OCI-LY1 (cell line): ENCODE results near the gene KIAA0319L.

Experiments used
- EZH2 ChIP-seq: fragments of 200-600 bp; sonication (generic), shearing (Covaris generic); IDR thresholded peaks from 2 replicates; pipeline ENCODE4 v1.8.0; 2017; ENCODE audit warnings: borderline replicate concordance, mixed run types, mild to moderate bottlenecking, antibody characterized with exemption, low read length, moderate library complexity, mixed read lengths
- TF ChIP-seq, protein P1 (sequence below): fragments of 200-600 bp; sonication (generic), shearing (Covaris generic); IDR thresholded peaks from 2 replicates; pipeline ENCODE4 v1.5.1; 2017; ENCODE audit warnings: mild to moderate bottlenecking, antibody characterized with exemption, low read length, moderate library complexity, mixed read lengths

DNA sequence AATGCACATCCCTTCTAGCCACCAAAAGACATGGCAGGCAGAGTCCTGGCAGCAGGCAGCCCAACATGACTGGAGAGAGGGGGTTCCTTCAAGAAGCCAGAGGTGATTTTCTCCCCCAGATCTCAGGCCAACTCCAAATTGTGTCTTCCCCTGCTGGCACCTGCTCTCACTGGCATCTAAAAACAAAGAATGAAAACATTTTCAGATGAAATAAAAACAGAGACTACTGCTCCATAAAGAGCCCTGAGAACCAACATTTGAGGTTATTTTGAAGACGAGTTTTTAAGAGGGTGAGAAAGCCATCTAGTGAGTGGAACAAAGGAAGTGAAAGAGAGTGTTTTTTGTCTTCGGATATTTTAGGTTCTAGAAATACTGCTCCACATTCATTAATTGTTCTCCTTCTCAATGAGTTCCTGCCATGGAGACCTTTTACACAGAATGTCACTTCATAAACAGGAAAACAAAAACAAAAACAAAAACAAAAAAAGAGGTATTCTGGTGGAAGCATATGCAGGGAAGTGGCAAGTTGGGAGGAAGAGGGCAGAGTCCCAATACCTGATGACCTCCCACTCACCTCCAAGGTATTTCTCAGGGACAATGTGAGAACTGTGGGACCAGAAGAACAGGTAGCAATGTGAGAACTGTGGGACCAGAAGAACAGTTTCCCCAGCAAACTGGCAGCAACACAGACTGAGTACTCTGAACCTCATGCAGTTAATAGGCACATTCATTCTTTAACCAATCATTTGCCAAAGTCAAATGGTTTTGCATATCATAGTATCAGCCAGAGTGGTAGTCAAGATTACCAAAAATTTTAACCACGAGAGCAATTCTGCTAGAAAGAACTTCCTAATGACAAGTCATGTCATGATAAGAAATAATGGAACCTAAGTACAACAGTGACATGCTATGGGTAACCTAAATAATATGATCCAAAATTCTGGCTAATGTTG is 50.0 kb downstream of the KIAA0319L start:
- TF ChIP-seq EZH2 = no peak
- TF ChIP-seq, protein P1, sequence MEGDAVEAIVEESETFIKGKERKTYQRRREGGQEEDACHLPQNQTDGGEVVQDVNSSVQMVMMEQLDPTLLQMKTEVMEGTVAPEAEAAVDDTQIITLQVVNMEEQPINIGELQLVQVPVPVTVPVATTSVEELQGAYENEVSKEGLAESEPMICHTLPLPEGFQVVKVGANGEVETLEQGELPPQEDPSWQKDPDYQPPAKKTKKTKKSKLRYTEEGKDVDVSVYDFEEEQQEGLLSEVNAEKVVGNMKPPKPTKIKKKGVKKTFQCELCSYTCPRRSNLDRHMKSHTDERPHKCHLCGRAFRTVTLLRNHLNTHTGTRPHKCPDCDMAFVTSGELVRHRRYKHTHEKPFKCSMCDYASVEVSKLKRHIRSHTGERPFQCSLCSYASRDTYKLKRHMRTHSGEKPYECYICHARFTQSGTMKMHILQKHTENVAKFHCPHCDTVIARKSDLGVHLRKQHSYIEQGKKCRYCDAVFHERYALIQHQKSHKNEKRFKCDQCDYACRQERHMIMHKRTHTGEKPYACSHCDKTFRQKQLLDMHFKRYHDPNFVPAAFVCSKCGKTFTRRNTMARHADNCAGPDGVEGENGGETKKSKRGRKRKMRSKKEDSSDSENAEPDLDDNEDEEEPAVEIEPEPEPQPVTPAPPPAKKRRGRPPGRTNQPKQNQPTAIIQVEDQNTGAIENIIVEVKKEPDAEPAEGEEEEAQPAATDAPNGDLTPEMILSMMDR = no peak
